Suppressor macrophage treated with lipopolysaccharide for 1 hour (primary cell): ENCODE measurements around the gene NEDD4L.

ENCODE experiments used
- DNase-seq, 3 donors: peaks; one replicate each; pipeline ENCODE4 v3.0.0-alpha.2; 2020 to 2022

Gene NEDD4L

GRCh38 chr18:58096658-58097057, 52.6 kb downstream of the NEDD4L start:
- DNase-seq, result no peak

- DNase-seq, result peak in 1 of 3 donors; percentile 33
Measured at GRCh38 chr18:58097121-58097906, 53.3 kb downstream of the NEDD4L start.

- no peak for DNase-seq
Measured at GRCh38 chr18:58097907-58098166, 53.8 kb downstream of the NEDD4L start.

GRCh38 chr18:58098706-58099105, 54.7 kb downstream of the NEDD4L start:
- DNase-seq, result no peak

GRCh38 chr18:58100154-58100553, 56.1 kb downstream of the NEDD4L start:
- DNase-seq, result no peak

- no peak for DNase-seq
Measured at GRCh38 chr18:58101291-58101794, 57.3 kb downstream of the NEDD4L start.

- DNase-seq, result no peak
Measured at GRCh38 chr18:58102018-58102417, 58.0 kb downstream of the NEDD4L start.

- DNase-seq, result no peak
Measured at GRCh38 chr18:58102875-58103274, 58.8 kb downstream of the NEDD4L start.

GRCh38 chr18:58103339-58103985, 59.4 kb downstream of the NEDD4L start:
- no peak for DNase-seq

GRCh38 chr18:58104096-58104495, 60.1 kb downstream of the NEDD4L start:
- peak in 2 of 3 donors; percentile 21 for DNase-seq

GRCh38 chr18:58105206-58105887, 61.3 kb downstream of the NEDD4L start:
- no peak for DNase-seq

- DNase-seq, result no peak
Measured at GRCh38 chr18:58105888-58106260, 61.8 kb downstream of the NEDD4L start.

- no peak for DNase-seq
Measured at GRCh38 chr18:58106289-58107070, 62.5 kb downstream of the NEDD4L start.

GRCh38 chr18:58109256-58109655, 65.2 kb downstream of the NEDD4L start:
- DNase-seq, result no peak

- DNase-seq, result no peak
Measured at GRCh38 chr18:58110398-58110797, 66.4 kb downstream of the NEDD4L start.

GRCh38 chr18:58112174-58112573, 68.1 kb downstream of the NEDD4L start:
- DNase-seq, result no peak

- DNase-seq, result peak in 2 of 3 donors; percentile 31 to 41
Measured at GRCh38 chr18:58113337-58113736, 69.3 kb downstream of the NEDD4L start.

- DNase-seq, result no peak
Measured at GRCh38 chr18:58114766-58115165, 70.7 kb downstream of the NEDD4L start.

GRCh38 chr18:58116818-58117217, 72.8 kb downstream of the NEDD4L start:
- no peak for DNase-seq

- peak; percentile 54 to 93 (median 75) for DNase-seq
Measured at GRCh38 chr18:58117786-58118403, 73.9 kb downstream of the NEDD4L start.

- DNase-seq, result peak; percentile 35 to 72 (median 65)
Measured at GRCh38 chr18:58118536-58118935, 74.5 kb downstream of the NEDD4L start.

- DNase-seq, result no peak
Measured at GRCh38 chr18:58119819-58120218, 75.8 kb downstream of the NEDD4L start.

- no peak for DNase-seq
Measured at GRCh38 chr18:58124475-58124874, 80.4 kb downstream of the NEDD4L start.
